A673 (cell line): Measurements from ENCODE around the gene OGDH. TPM values are rescaled to one million over a fixed set of nuclear protein-coding genes. Genes with fewer than 3 reads are reported as not detected.

ENCODE experiments used
- BruUV-seq: library from RNA; stranded (reverse); fragments of 400-500 nt; replicated peaks from 2 replicates; lab custom pipeline; 2021; lab: Mats Ljungman, UMichigan
- CTCF ChIA-PET: fragments of 300-600 bp; sonication (Branson Sonifier 250); formaldehyde crosslinking; loops from one replicate; lab custom pipeline; 2022; ENCODE audit warnings: antibody characterized with exemption; lab: Charles Lee
- POLR2A ChIA-PET: fragments of 300-600 bp; sonication (Branson Sonifier 250); formaldehyde crosslinking; loops from one replicate; lab custom pipeline; 2022; ENCODE audit warnings: antibody characterized with exemption; ENCODE audit not compliant: low non-redundant PET; lab: Charles Lee
- DNase-seq: peaks from one replicate; pipeline ENCODE4 v3.0.0-alpha.2; 2015; ENCODE audit warnings: low spot score
- H3K27ac ChIP-seq: fragments of 200-600 bp; sonication (generic); 2 replicates; pipeline ENCODE4 v1.5.1; 2016; ENCODE audit warnings: mixed run types, low read depth, mild to moderate bottlenecking, mixed read lengths, antibody characterized with exemption, low read length; ENCODE audit not compliant: poor library complexity, severe bottlenecking
- H3K27me3 ChIP-seq: fragments of 200-600 bp; sonication (generic); replicated peaks from 2 replicates; pipeline ENCODE4 v1.6.1; 2017; ENCODE audit warnings: mixed run types, low read depth, mild to moderate bottlenecking, mixed read lengths, antibody characterized with exemption, low read length; ENCODE audit not compliant: insufficient read depth, poor library complexity
- H3K36me3 ChIP-seq: fragments of 200-600 bp; sonication (generic); 2 replicates; pipeline ENCODE4 v1.6.1; 2016; ENCODE audit warnings: mixed run types, mild to moderate bottlenecking, mixed read lengths, antibody characterized with exemption, low read length; ENCODE audit not compliant: insufficient read depth, poor library complexity, severe bottlenecking
- H3K4me1 ChIP-seq: fragments of 200-600 bp; sonication (generic); 2 replicates; pipeline ENCODE4 v1.6.1; 2017; ENCODE audit warnings: mixed run types, mild to moderate bottlenecking, mixed read lengths, antibody characterized with exemption, low read length; ENCODE audit not compliant: insufficient read depth, poor library complexity, severe bottlenecking
- H3K4me3 ChIP-seq: fragments of 200-600 bp; sonication (generic); 2 replicates; pipeline ENCODE4 v1.5.1; 2016; ENCODE audit warnings: low read depth, mixed run types, mild to moderate bottlenecking, mixed read lengths, low read length; ENCODE audit not compliant: poor library complexity, severe bottlenecking
- H3K9me3 ChIP-seq: fragments of 200-600 bp; sonication (generic); 2 replicates; pipeline ENCODE4 v1.6.1; 2016; ENCODE audit warnings: mixed run types, low read depth, mild to moderate bottlenecking, mixed read lengths, antibody characterized with exemption, low read length; ENCODE audit not compliant: poor library complexity, severe bottlenecking
- EZH2 ChIP-seq: fragments of 200-600 bp; sonication (generic); IDR thresholded peaks from 2 replicates; pipeline ENCODE4 v1.6.1; 2017; ENCODE audit warnings: borderline replicate concordance, low read depth, mild to moderate bottlenecking, mixed read lengths, antibody characterized with exemption, low read length; ENCODE audit not compliant: poor library complexity, severe bottlenecking
- intact Hi-C: fragments of 100-400 bp; cut with micrococcal nuclease; formaldehyde crosslinking; loops from one replicate; pipeline ENCODE4 v1.10.0; 2022; ENCODE audit not compliant: unreplicated experiment
- total RNA-seq: library from RNA; stranded (reverse); gene quantifications from 2 replicates; pipeline ENCODE4 v1.2.3, GENCODE V29; 2021
- TF ChIP-seq, protein P1 (sequence below): fragments of 300-800, 200-600 bp; sonication (generic); conservative IDR thresholded peaks from 2 replicates; pipeline ENCODE4 v1.5.1; 2017; ENCODE audit warnings: low read depth, mild to moderate bottlenecking, antibody characterized with exemption, low read length, moderate library complexity, mixed read lengths

Gene OGDH
- total RNA-seq, 1 experiment from 2014 or later = 111 TPM

GRCh38 chr7:44564606-44565005, 41.8 kb upstream of the OGDH start:
- no peak overlapping the region for H3K27ac ChIP-seq
- no peak overlapping the region for H3K4me3 ChIP-seq
- DNase-seq = no peak
- BruUV-seq = no TSS peak
- H3K9me3 ChIP-seq = no peaks in the 10 kb centered on the region
- no peaks in the 10 kb centered on the region for H3K27me3 ChIP-seq
- no peak for TF ChIP-seq EZH2
- TF ChIP-seq, protein P1, sequence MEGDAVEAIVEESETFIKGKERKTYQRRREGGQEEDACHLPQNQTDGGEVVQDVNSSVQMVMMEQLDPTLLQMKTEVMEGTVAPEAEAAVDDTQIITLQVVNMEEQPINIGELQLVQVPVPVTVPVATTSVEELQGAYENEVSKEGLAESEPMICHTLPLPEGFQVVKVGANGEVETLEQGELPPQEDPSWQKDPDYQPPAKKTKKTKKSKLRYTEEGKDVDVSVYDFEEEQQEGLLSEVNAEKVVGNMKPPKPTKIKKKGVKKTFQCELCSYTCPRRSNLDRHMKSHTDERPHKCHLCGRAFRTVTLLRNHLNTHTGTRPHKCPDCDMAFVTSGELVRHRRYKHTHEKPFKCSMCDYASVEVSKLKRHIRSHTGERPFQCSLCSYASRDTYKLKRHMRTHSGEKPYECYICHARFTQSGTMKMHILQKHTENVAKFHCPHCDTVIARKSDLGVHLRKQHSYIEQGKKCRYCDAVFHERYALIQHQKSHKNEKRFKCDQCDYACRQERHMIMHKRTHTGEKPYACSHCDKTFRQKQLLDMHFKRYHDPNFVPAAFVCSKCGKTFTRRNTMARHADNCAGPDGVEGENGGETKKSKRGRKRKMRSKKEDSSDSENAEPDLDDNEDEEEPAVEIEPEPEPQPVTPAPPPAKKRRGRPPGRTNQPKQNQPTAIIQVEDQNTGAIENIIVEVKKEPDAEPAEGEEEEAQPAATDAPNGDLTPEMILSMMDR = no peak
- H3K36me3 ChIP-seq = peaks cover 49% of the 10 kb centered on the region
- ChIA-PET POLR2A (no interaction called here), CTCF (interaction anchor here (0.8 kb wide), 1 partner anchor 9 kb away, joined by 4 read pairs; the partner anchor contains the start of gene DDX56)
- H3K4me1 ChIP-seq = no peaks in the 10 kb centered on the region
- intact Hi-C loops = loop anchor here (5.0 kb wide), 1 partner anchor 322 kb away; no protein-coding TSS in a partner anchor

DNA sequence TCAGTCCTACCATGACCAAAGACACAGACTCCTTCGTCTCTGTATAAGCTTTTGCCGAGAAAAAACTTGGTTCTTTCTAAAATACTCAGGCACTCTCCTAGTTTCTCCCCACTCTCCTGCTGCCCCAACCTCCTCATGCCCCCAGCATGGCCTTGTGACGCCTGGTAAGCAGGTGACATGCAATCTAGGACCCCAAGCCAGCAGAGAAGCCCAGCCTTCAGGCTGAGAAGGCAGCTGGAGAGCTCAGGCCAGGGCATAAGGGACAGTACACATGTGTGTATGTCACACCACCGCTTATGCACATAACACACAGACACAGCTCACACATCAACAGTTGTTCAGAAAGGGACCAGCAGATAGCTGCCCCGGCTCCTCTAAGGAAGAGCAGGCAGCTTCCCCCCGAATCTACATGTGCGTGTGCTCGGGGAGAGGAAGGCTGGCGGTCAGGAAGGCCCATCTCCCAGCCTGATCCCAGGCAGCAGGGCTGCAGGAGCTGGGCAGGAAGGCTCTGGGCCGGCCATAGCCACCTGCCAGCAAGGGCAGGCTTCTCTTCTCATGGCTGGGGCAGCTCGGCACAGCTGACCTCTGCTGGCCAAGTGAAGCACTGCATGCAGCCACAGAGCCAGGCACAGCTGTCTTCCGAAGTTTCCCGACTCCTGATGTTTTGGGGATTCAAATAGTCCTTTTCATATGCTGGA, 41.2 kb upstream of the OGDH start:
- no peak for TF ChIP-seq EZH2
- TF ChIP-seq, protein P1 = peak; percentile 93
- H3K9me3 ChIP-seq = no peaks in the 10 kb centered on the region
- H3K27me3 ChIP-seq = no peaks in the 10 kb centered on the region
- no peak overlapping the region for H3K4me3 ChIP-seq
- ChIA-PET CTCF (interaction anchor here (0.5 to 1.4 kb wide), 5 partner anchors 9 to 325 kb away, joined by 3 to 4 read pairs (median 3); partner anchors contain the start of gene DDX56), POLR2A (interaction anchor here (0.6 kb wide), 1 partner anchor 190 kb away, joined by 3 read pairs; no protein-coding TSS in a partner anchor)
- peaks cover 56% of the 10 kb centered on the region for H3K36me3 ChIP-seq
- intact Hi-C loops = loop anchor here (5.0 kb wide), 1 partner anchor 323 kb away; no protein-coding TSS in a partner anchor
- peak; percentile 70 for DNase-seq
- H3K4me1 ChIP-seq = no peaks in the 10 kb centered on the region
- BruUV-seq = no TSS peak
- no peak overlapping the region for H3K27ac ChIP-seq

GRCh38 chr7:44565795-44566559, 40.5 kb upstream of the OGDH start:
- TF ChIP-seq, protein P1 = no peak; the same call in 1 of the 2 replicates
- TF ChIP-seq EZH2 = no peak
- ChIA-PET POLR2A (interaction anchor here (0.5 to 0.6 kb wide), 2 partner anchors 190 to 232 kb away, joined by 3 to 4 read pairs; no protein-coding TSS in a partner anchor), CTCF (interaction anchor here (0.8 to 1.4 kb wide), 4 partner anchors 8 to 325 kb away, joined by 3 to 4 read pairs (median 4); partner anchors contain the start of gene DDX56)
- H3K4me3 ChIP-seq = no peak overlapping the region
- H3K27me3 ChIP-seq = no peaks in the 10 kb centered on the region
- no peak overlapping the region for H3K27ac ChIP-seq
- H3K4me1 ChIP-seq = no peaks in the 10 kb centered on the region
- H3K36me3 ChIP-seq = peaks cover 62% of the 10 kb centered on the region
- no TSS peak for BruUV-seq
- DNase-seq = no peak
- intact Hi-C loops = loop anchor here (5.0 kb wide), 1 partner anchor 324 kb away; no protein-coding TSS in a partner anchor
- H3K9me3 ChIP-seq = no peaks in the 10 kb centered on the region
